Measurements from ENCODE around the gene CMTM1.

GRCh38 chr16:66604376-66605176 lies 38.3 kb downstream of the CMTM1 start, which contains the start of gene CMTM3:
- TF ChIP-seq POLR2A (IDR thresholded peaks at IDR 0.05) = peak in 1 of 2 donors; percentile 16
- peak in 1 of 2 donors; percentile 8 for TF ChIP-seq EP300 (IDR thresholded peaks at IDR 0.05)
- peak; percentile 77 to 97 (median 92) for TF ChIP-seq CTCF (IDR thresholded peaks at IDR 0.05)
